ENCODE measurements around the gene MYO1G. TPM values are rescaled to one million over a fixed set of nuclear protein-coding genes. Genes with fewer than 3 reads are reported as not detected.

Gene MYO1G
- total RNA-seq, 4 donors from 2014 or later = 1.1 to 3.0 (median 2.2) TPM

GRCh38 chr7:44921607-44922350 is 57.0 kb downstream of the MYO1G start:
- 25 to 28% methylated on average over 13 to 14 of the region's 14 CpGs for WGBS, 2 donors
- peak; percentile 86 to 98 for DNase-seq (ENCODE audit: low spot score in 2 of 2)
- no peak for TF ChIP-seq POLR2A (IDR thresholded peaks at IDR 0.05)
- TF ChIP-seq, protein P1, sequence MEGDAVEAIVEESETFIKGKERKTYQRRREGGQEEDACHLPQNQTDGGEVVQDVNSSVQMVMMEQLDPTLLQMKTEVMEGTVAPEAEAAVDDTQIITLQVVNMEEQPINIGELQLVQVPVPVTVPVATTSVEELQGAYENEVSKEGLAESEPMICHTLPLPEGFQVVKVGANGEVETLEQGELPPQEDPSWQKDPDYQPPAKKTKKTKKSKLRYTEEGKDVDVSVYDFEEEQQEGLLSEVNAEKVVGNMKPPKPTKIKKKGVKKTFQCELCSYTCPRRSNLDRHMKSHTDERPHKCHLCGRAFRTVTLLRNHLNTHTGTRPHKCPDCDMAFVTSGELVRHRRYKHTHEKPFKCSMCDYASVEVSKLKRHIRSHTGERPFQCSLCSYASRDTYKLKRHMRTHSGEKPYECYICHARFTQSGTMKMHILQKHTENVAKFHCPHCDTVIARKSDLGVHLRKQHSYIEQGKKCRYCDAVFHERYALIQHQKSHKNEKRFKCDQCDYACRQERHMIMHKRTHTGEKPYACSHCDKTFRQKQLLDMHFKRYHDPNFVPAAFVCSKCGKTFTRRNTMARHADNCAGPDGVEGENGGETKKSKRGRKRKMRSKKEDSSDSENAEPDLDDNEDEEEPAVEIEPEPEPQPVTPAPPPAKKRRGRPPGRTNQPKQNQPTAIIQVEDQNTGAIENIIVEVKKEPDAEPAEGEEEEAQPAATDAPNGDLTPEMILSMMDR (IDR thresholded peaks at IDR 0.05) = peak in 1 of 3 donors; percentile 12
- intact Hi-C loops (cut with DNase I; ENCODE audit: low total_unique reads) = loop anchor here (10.0 kb wide), 1 partner anchor 67 kb away; no protein-coding TSS in a partner anchor
- H3K4me3 ChIP-seq (ENCODE audit: low read depth, poor library complexity, severe bottlenecking) = no peak overlapping the region

DNA sequence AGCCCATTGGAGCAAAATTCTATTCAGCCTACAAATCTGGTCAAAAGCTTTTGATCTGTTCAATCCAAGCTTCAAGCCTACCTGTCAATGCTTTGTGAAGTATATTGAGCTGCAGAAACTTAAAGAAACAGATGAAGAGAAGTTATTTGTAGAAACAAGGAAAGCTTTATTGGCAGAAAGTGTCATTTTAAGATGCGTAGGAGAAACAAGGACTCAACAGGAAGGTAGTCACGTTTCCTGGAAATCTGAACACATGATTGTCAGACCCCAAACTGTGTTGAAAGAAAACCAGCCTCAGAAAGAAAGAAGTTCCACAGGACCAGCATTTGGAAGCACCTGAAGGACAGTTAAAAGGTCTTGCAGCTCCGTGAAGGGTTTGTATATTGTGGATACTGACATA is 58.7 kb downstream of the MYO1G start:
- TF ChIP-seq, protein P1 (IDR thresholded peaks at IDR 0.05) = no peak
- TF ChIP-seq POLR2A (IDR thresholded peaks at IDR 0.05) = no peak
- 81 to 82% methylated on average over 3 of the region's 3 CpGs for WGBS, 2 donors
- DNase-seq (ENCODE audit: low spot score in 2 of 2) = no peak
- intact Hi-C loops (cut with DNase I; ENCODE audit: low total_unique reads) = loop anchor here (10.0 kb wide), 1 partner anchor 65 kb away; no protein-coding TSS in a partner anchor
- no peak overlapping the region for H3K4me3 ChIP-seq (ENCODE audit: low read depth, poor library complexity, severe bottlenecking)

DNA sequence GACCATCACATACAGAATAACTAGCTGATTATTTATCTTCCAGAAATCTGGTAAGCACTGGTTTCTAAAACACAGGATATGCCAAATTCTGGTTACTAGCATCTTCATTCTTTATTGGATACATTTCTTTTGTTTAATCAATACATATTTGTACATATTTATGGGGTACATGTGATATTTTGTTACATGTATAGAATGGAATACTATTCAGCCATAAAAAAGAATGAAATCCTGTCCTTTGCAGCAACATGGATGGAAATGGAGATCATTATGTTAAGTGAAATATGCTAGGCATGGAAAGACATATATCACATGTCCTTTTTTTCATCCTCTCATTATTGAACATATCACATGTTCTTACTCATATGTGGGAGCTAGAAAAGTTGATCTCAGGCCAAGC is 60.8 kb downstream of the MYO1G start:
- TF ChIP-seq, protein P1 (IDR thresholded peaks at IDR 0.05) = no peak
- TF ChIP-seq POLR2A (IDR thresholded peaks at IDR 0.05) = no peak
- no peak overlapping the region for H3K4me3 ChIP-seq (ENCODE audit: low read depth, poor library complexity, severe bottlenecking)
- no peak for DNase-seq (ENCODE audit: low spot score in 2 of 2)
- intact Hi-C loops (cut with DNase I; ENCODE audit: low total_unique reads) = no loop called here

- no peak overlapping the region for H3K4me3 ChIP-seq (ENCODE audit: low read depth, poor library complexity, severe bottlenecking)
- intact Hi-C loops (cut with DNase I; ENCODE audit: low total_unique reads) = no loop called here
- WGBS, 2 donors = 91 to 93% methylated on average over 2 of the region's 2 CpGs
- no peak for TF ChIP-seq POLR2A (IDR thresholded peaks at IDR 0.05)
- TF ChIP-seq, protein P1 (IDR thresholded peaks at IDR 0.05) = no peak
- no peak for DNase-seq (ENCODE audit: low spot score in 2 of 2)
Measured at GRCh38 chr7:44917465-44917864, 61.4 kb downstream of the MYO1G start.

- TF ChIP-seq POLR2A (IDR thresholded peaks at IDR 0.05) = no peak
- TF ChIP-seq, protein P1 (IDR thresholded peaks at IDR 0.05) = no peak
- no peak for DNase-seq (ENCODE audit: low spot score in 2 of 2)
- H3K4me3 ChIP-seq (ENCODE audit: low read depth, poor library complexity, severe bottlenecking) = no peak overlapping the region
- intact Hi-C loops (cut with DNase I; ENCODE audit: low total_unique reads) = no loop called here
- WGBS, 2 donors = 69 to 71% methylated on average over 10 of the region's 10 CpGs
Measured at GRCh38 chr7:44914992-44915607, 63.7 kb downstream of the MYO1G start.
